HG03064 (cell line): Measurements from ENCODE around the gene SLC16A2.

Source experiments
- ATAC-seq: cut with Tn5 transposase; IDR thresholded peaks from one replicate; pipeline ENCODE4 v1.9.1; 2021; ENCODE audit warnings: low read depth; ENCODE audit not compliant: unreplicated experiment

SLC16A2 gene

DNA sequence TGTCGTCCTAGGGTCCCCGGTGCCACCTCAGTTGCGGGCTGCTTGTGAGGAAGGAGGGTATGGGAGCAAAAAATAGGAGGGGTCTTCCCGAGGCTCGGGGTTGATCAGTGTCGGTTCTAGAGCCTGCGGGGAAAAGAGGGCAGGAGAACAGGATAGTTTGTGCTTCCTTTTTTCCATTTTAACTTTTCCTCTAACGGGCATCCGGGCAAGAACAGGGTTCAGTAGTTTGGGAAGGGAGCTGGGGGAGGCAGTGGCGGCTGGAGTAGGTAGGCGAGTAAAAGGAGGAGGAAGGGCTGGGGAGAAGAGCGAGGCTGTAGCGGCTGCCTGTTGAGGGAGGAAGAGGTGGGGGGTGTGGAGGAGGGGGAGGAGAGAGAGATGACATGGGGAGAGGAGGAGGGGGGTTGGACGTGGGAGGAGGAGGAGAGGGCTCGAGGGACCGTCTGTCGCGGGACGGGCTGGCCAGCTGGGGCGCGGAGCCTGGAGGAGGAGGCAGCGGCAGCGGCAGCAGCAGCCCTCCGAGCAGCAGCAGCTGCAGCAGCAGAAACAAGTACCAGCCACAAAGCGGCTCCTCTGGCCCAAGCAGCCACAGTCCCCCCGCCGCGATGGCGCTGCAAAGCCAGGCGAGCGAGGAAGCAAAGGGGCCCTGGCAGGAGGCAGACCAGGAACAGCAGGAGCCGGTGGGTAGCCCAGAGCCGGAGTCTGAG is at the start of gene SLC16A2:
TSS of gene SLC16A2 (plus strand) at position 458 of the 704 bp plus-strand sequence. CDS start at position 603, 145 bp downstream.
- ATAC-seq = no peak

DNA sequence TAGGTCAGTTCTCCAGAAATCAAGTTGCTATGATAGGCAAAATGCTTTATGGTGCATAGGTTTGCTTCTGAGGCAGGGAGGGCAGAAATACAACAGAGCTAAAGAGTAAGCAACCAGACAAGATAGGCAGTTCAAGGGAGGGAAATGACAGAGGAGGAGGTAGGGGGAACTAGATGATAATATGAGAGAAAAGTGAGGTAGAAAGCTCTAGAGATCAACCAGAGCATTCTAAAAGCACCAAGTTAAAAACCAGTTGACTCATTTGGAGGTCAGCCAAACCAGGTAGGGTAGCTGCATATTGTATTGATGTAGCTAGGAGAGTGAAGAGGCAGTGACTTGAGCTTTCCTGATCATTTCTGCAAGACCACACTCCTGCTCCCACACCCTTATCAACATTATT is 49.0 kb upstream of the SLC16A2 start:
- ATAC-seq = no peak

DNA sequence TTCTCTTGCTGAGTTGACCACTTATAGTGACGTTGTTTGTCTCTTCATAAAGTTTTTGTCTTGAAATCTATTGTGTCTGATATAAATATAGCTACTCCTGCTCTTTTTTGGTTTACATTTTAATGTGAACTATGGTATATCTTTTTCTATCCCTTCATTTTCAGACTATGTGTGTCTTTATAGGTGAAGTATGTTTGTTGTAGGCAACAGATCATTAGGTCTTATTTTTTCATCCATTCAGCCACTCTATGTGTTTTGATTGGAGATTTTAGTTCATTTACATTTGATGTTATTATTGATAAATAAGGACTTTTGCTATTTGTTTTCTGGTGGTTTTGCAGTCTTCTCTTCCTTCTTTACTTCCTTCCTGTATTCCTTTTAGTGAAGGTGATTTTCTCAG is 44.0 kb upstream of the SLC16A2 start:
- ATAC-seq = no peak

DNA sequence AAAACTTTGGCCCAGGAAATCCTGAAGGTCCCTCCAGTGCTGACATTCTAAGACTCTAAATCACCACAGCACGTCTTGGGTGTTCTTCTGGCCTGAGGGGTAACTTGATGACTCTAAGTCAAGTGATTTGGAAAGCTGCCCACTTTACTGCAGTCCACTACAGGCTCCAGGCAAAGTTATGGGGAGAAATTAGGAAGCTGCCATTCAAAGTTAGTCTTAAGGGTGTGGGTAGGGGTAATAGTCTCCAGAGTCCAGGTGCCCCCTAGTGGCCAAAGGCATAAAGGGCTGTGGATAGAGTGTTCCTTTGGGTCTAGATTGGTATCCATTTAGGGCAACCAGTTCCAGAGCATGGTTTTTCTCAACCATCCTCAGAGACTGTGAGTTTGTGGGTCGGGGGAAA is 38.7 kb upstream of the SLC16A2 start:
- no peak for ATAC-seq

DNA sequence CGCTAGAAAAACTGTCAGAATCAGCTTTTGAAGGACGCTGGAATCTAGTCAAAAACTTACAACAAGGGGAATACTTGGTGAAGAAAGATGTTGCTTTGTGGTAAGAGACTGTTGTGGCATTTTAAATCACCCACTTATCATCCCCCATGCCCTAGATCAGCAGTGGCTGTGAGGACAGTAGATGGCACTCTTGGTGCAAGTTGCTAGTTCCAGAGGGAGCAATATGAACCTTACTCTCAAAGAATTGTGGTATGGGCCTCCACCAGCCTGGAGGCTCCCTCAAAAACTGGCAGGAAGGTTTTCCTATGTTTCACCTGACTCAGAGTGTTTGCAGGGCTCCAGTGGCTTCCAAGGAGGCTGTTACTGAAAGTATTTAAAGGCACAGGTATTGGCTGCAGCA is 37.7 kb upstream of the SLC16A2 start:
- no peak for ATAC-seq

DNA sequence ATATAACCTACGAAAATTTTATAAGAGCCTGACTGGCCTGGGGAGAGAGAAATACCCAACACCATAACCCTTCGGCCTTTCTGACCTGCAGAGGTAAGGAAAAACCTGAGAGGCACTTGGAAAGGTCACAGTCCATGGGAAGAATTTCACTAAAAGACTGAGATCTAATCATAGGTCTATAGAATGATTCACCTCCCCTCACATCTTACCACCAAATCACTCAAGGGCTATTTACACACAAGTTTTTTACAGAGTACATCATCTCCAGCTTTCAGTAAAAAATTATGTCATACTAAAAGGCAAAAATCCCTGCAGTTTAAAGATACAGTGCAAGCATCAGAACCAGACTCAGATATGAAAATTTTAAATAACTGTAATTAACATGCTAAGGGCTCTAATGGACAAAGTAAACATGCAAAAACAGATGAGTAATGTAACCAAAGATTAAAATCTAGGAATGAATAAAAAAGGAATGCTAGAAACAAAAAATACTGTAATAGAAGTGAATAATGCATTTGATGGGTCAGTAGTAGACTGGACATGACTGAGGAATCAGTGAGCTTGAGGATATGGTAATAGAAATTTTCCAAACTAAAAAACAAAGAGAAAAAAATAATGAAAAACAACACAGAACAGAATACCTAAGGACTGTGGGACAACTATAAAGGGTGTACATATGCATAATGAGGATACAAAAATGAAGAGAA is 32.1 kb upstream of the SLC16A2 start:
- ATAC-seq = no peak

DNA sequence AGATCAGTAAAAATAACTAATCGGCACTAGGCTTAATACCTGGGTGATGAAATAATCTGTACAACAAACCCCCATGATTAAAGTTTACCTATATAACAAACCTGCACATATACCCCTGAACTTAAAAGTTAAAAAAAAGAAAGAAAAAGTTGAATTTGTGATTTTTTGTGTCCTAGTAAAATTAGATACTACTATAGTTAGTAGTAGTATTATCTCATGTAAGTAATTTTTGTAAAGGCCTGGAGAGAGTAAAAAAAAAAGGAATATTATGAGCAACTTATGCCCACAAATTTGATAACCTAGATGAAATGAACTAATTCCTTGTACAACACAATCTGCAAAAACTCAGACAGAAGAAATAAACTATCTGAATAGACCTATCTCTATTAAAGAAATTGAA is 25.7 kb upstream of the SLC16A2 start:
- no peak for ATAC-seq

DNA sequence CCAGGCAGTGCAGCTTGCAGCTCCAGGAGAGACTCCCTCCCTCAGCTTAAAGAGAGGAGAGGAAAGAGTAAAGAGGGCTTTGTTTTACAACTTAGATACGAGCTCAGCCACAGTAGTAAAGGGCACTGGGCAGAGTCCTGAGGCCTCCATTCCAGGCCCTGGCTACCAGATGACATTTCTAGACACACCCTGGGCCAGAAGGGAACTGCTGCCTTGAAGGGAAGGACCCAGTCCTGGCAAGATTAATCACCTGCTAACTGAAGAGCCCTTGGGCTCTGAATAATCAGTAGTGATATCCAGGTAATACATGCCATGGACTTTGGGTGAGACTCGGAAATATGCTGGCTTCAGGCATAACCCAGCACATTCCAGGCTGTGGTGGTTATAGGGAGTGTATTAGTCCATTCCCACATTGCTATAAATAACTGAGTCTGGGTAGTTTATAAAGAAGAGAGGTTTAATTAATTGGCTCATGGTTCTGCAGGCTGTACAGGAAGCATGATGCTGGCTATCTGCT is 15.3 kb upstream of the SLC16A2 start:
- no peak for ATAC-seq

DNA sequence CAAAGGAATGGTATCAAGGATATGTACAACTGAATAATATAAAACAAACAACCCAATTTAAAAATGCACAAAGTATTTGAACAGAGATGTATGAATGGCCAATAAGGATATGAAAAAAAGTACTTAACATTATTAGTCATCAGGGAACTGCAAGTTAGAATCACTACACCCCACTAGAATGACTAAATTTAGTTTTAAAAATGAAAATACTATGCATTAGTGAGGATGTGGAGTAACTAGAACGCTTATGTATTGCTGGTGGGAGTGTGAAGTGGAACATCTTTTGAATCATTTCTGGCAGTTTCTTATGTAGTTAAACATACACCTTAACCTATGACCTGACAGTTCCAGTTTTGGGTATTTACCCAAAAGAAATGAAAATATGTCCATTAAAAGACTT is 13.0 kb upstream of the SLC16A2 start:
- no peak for ATAC-seq

DNA sequence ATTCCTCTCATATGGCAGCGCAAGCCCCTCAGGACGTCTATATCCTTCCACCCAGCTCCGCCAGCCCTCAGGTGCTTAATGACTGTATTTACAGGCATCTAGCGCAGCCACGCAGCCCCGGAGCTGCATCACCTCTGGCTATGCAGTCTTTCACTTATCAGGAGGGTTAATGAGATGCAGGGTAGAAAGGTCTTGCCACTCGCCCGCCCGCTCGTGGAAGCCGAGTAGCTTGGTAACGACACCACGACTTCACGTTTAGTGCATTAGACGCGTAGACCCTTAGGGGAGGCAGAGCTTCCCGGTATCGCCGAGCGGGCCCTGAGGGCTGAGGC is 1.5 kb upstream of the SLC16A2 start:
- ATAC-seq = no peak

DNA sequence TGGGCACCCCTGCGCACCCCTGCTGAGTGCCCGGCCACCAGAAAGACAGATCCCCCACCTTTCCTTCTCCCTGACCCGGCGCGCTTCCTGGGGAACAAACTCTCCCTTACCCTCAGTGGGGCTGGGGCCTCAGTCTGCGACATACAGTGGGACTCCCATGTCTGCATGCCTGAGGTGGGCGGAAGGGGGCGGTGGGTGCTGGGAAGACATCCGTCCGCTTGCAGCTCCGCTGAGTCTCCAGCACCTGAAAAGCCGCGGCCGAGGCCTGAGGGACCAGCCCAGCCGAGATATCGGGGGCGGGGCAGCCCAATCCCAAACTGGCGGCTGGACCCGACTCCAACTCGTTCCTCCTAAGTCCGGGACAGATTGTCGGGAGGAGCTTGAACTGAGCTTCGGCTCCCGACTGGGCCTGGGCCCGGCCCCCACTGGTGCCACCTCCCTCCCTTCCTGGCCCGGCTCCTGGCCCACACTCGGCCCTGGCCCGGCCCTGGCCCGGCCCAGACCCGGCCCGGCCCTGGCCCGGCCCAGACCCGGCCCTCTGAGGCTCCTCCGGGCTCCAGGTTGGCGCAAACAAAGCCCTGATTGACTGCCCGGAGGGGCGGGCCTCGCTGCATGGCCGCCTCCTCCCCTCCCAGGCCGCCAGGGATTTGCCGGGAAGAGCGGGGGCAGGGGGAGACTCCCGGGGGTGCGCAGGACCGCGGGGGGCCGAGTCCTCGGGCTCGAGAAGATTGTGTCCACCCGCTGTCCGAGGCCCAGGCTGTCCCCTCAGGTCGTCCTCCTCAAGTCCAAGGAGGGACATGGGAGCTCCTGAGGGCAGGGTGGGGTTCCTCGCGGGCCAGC is 877 bp upstream of the SLC16A2 start:
- ATAC-seq = no peak

DNA sequence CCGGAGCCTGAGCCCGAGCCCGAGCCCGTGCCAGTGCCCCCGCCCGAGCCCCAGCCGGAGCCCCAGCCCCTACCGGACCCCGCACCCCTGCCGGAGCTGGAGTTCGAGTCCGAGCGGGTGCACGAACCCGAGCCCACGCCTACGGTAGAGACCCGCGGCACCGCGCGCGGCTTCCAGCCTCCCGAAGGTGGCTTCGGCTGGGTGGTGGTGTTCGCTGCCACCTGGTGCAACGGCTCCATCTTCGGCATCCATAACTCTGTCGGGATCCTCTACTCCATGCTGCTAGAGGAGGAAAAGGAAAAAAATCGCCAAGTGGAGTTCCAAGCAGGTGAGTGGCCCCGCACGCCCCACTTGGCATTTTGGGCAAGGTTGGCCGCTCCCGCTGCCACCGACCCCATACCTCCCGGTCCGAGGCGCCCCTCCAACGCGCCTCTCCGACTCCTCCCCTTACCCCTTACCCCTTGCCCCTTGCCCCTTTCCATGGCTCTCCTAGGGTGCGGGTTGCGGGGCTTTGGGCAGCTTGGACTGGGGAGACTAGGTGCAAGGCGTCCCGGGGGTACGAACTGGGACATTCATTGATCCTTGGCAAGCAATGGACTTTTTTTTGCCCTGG is 553 bp downstream of the SLC16A2 start:
- ATAC-seq = no peak

DNA sequence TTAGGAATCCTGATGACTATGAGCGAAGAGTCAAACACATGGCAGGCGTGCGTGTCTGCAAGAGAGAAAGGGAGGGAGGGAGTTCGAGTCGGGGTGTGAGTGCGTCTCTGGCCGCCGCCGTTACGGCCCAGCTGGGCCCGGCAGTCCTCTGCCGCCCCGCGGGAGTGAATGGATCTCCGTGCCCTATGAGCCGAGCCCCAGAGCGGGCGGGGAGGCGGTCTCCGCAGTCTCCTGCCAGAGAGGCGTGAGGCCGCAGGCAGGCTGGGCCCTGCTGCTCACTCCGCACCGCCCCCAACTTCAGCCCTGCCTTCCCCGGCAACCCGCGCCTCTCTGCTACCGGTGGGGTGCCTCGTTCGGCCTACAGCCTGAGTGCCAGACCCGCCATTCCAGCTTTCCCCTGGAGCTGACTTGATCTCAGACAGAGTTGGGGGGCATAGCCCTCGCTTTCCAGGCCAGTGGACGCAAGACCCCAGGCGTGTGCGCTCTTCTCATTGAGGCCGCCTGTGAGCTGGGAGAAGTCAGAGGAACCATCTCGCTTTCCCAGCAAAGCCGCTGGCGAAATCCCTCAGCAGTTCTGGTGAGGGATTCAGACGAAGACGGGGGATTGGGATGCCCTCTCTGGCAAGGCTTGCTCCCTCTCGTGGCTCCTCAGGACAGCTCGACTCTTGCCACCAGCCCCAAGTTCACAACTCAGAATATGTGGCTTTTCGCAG is 1.4 kb downstream of the SLC16A2 start:
- no peak for ATAC-seq

DNA sequence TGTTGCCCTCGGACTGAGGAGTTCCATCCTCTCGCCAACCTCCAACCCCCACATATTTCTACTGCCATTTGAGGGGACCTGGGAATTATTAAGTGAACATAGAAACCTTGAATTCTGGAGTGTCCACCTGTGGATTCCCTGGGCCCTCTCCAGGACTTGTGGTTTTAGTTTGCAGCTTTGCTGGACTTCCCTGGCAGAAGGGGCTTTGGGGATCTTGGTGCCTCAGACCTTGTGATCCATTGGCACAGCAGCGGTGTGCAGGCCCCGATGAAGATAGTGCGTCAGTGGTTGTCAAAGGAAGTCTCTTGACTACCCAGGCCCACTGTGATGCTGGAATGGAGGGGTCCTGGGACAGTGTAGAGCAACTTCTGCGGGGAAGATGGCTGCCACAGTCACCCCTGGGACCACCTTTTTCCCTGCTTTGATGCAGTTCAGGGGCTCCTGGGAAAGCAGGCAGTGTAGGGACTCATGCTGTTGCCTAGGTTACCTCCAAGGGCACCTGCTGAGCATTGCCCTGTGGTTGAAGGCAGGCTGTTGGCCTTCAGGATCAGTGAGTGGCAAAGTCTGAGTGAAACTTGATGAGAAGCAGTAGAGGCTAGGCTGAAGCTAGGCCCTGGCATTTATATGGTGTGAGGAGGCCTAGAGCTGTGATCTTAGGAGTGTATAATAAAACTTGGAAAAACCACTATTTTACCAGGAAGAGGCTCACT is 2.2 kb downstream of the SLC16A2 start:
- no peak for ATAC-seq

DNA sequence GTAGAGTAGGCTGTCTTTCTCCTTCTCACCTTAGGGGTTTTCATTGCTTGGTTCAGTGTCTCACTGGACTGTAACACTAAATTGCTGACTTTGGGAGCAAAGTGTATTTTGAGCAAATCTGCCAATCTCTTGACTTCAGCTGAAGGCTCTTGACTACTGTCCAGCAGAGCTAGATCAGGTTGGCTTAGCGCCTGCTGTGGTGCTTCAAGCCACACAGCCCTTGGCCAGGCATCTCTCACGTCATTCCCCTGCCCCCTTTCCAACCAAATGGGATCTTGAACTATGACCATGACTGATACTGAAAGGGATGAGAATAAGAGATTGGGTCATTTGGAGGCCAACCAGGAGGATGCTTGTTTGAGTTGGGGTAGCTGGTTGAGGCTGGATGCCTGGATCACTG is 4.8 kb downstream of the SLC16A2 start:
- no peak for ATAC-seq

DNA sequence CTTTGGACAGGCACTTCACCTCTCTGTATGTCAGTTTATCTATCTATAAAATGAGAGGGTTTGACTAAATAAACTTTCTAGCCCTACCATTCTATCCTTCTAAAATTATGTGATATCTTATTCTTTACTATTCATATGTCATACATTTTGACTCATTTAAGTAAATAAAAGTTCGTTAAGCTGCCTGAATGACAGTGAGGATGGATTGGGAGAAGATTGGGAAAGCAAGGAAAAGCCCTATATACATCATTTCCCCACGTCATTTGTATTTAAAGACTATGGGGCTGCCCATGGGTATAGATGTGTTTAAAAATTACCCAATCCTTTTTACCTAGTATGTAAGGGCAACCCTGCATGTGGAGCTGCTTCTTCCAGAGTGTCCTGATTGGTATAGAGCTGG is 5.3 kb downstream of the SLC16A2 start:
- ATAC-seq = no peak

DNA sequence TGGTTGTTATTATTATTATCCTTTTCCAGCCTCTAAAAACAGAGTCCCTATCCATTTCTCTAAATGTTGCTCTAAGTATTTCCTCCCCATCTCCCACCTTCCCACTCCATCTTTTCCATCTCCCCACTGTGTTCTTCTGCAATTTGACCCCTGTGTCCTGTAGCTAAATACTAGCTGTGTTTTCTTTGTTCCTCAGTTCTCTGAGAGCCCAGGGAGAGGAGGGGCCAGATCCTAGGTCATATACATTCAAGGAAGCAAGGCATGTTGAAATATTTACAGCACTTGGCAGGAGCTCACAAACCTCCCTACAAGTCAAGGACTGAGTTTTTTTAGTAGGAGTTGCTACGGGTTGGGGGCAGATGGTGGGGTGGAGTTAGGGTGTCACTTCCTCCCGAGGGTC is 10.5 kb downstream of the SLC16A2 start:
- ATAC-seq = no peak

DNA sequence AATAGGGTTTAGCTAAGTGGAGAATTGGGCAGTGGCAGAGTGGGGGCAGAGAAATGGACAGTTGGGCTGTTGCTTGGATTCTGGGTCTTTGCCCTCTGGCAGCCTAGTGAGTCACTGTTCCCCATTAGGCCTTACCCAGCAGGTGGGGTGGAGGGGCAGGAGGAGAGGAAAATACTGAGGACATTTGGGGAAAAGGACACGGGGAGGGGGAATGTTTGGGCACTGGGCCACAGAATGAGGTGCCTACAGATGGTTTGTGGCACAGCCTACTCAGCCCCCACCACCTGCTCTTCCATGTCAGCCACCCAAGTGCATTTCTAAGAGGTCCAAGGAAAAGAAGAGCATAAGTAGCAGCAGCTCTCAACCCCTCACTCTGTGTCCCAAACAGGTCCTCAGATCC is 13.0 kb downstream of the SLC16A2 start:
- ATAC-seq = no peak

DNA sequence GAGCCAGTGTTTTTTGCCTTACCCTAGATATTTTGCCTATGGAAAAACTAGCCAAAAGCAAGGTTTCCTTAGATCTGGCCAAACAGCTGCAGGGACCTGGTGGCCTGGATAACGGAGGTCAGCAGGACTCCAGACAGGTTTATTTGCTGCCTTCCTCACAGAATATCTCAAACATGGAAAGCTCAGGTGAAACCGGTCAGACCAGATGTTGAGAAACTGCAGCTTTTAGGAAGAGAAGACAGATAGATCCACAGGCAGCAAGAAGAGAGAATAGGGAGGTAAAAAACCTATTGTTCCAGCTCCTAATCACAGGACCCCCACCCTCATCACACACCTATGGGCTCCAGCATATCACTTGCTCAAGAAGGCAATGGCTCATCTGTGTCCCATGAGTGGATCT is 16.2 kb downstream of the SLC16A2 start:
- ATAC-seq = no peak

DNA sequence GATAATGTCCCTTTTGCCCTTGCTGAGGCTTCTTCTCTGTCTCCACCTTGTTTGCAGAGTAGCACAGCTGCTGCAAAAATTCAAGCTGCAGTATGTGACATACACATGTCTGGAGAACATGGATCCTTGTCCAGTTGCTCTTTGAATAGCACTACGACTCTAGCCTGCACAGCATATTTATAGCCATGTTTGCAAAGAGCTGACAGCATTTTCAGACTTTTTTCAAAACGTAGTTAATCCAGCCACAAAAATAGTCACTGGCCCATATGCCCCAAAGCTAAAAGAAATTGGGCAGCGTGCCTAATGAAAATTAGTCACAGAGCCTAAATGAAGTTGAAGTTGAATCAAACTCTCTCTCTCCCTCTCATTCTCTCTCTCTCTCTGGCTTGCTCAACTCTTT is 17.5 kb downstream of the SLC16A2 start:
- ATAC-seq = no peak
